Testis (tissue), 3 donors: ENCODE measurements around the gene CDK8. TPM values are rescaled to one million over a fixed set of nuclear protein-coding genes. Genes with fewer than 3 reads are reported as not detected.

Experiments used
- DNase-seq: peaks from one replicate; pipeline ENCODE4 v3.0.0-alpha.2; 2019
- H3K27ac ChIP-seq, 2 donors: fragments of 200-600 bp; sonication (generic); one replicate each; pipeline ENCODE4 v1.5.1; 2019
- H3K27me3 ChIP-seq: fragments of 200-600 bp; sonication (generic); one replicate; pipeline ENCODE4 v1.5.1; 2019
- H3K36me3 ChIP-seq: fragments of 200-600 bp; sonication (generic); one replicate; pipeline ENCODE4 v1.5.1; 2017; ENCODE audit warnings: low read depth; ENCODE audit errors: missing control alignments
- H3K4me1 ChIP-seq: fragments of 200-600 bp; sonication (generic); one replicate; pipeline ENCODE4 v1.5.1; 2019
- H3K4me3 ChIP-seq, 2 donors: fragments of 200-600 bp; sonication (generic); one replicate each; pipeline ENCODE4 v1.5.1; 2017 to 2019
- H3K9me3 ChIP-seq: fragments of 200-600 bp; sonication (generic); one replicate; pipeline ENCODE4 v1.5.1; 2017
- POLR2A ChIP-seq: fragments of 450-650 bp; IDR thresholded peaks from one replicate; pipeline ENCODE4 v1.6.1; 2017; ENCODE audit warnings: antibody characterized with exemption, mild to moderate bottlenecking, moderate library complexity
- WGBS, 2 donors: methylation state at CpG; one replicate each; pipeline ENCODE4 v1.1.5; 2018; 5-methylcytosine and 5-hydroxymethylcytosine counted together
- intact Hi-C: fragments of 100-400 bp; cut with DNase I; formaldehyde crosslinking; loops from one replicate; pipeline ENCODE4 v1.15.1; 2023; ENCODE audit warnings: low total_unique reads
- polyA plus RNA-seq: library from polyadenylated mRNA; stranded (reverse); fragments of 350-450 nt; fragmentation: Illumina TruSeq; extraction: RNeasy Lipid Tissue Mini Kit (QIAGEN cat#74804); gene quantifications from one replicate; pipeline ENCODE4 v1.2.3, GENCODE V29; 2014; ENCODE audit warnings: low read depth, low replicate concordance; ENCODE audit not compliant: insufficient read depth
- total RNA-seq, 2 donors: library from RNA; depleted of rRNA; stranded (reverse); fragments of >200 nt; gene quantifications; one replicate each; pipeline ENCODE4 v1.2.3, GENCODE V29; 2016
- TF ChIP-seq, protein P1 (sequence below), 3 experiments: fragments of 450-650 bp in 2 of 3; fragments of 200-600 bp in 1 of 3; sonication (generic) in 1 of 3; IDR thresholded peaks; one replicate each; pipeline ENCODE4 v1.5.1; 2016 to 2019; ENCODE audit warnings: antibody characterized with exemption in 3 of 3, mild to moderate bottlenecking in 2 of 3, moderate library complexity in 1 of 3

CDK8 gene
- total and polyA plus RNA-seq, 3 donors from 2014 or later, result 16.5 to 31.7 (median 27.1) TPM

DNA sequence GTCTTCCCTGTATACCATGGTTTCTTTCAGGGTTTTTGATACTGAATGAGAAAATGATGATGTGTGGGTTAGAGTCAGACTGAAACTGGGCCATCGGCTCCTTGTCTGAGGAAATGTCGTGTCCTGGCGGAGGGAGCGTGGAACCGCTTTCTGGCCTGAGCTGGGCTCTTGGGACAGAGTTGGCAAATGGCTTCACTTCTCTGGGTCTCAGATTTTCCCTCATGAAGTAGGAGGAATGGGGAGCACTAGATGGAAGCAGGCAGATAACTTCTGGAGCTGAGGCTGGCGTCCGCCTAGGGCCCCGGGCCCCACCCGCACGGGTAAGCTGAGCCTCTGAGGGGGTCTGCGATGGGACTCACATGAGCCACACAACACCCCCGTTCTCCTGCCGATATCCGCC lies 170.3 kb downstream of the CDK8 start:
- H3K36me3 ChIP-seq, result no peaks in the 10 kb centered on the region
- TF ChIP-seq, protein P1, sequence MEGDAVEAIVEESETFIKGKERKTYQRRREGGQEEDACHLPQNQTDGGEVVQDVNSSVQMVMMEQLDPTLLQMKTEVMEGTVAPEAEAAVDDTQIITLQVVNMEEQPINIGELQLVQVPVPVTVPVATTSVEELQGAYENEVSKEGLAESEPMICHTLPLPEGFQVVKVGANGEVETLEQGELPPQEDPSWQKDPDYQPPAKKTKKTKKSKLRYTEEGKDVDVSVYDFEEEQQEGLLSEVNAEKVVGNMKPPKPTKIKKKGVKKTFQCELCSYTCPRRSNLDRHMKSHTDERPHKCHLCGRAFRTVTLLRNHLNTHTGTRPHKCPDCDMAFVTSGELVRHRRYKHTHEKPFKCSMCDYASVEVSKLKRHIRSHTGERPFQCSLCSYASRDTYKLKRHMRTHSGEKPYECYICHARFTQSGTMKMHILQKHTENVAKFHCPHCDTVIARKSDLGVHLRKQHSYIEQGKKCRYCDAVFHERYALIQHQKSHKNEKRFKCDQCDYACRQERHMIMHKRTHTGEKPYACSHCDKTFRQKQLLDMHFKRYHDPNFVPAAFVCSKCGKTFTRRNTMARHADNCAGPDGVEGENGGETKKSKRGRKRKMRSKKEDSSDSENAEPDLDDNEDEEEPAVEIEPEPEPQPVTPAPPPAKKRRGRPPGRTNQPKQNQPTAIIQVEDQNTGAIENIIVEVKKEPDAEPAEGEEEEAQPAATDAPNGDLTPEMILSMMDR (IDR thresholded peaks at IDR 0.05), result no peak
- TF ChIP-seq POLR2A, result no peak
- no peak for DNase-seq
- intact Hi-C loops, result no loop called here
- no peak overlapping the region for H3K27ac ChIP-seq
- no peaks in the 10 kb centered on the region for H3K9me3 ChIP-seq
- H3K4me1 ChIP-seq, result peaks cover 3% of the 10 kb centered on the region
- H3K4me3 ChIP-seq, result no peak overlapping the region
- no peaks in the 10 kb centered on the region for H3K27me3 ChIP-seq
- WGBS, 2 donors, result 41 to 75% methylated on average over 5 to 14 of the region's 14 CpGs

DNA sequence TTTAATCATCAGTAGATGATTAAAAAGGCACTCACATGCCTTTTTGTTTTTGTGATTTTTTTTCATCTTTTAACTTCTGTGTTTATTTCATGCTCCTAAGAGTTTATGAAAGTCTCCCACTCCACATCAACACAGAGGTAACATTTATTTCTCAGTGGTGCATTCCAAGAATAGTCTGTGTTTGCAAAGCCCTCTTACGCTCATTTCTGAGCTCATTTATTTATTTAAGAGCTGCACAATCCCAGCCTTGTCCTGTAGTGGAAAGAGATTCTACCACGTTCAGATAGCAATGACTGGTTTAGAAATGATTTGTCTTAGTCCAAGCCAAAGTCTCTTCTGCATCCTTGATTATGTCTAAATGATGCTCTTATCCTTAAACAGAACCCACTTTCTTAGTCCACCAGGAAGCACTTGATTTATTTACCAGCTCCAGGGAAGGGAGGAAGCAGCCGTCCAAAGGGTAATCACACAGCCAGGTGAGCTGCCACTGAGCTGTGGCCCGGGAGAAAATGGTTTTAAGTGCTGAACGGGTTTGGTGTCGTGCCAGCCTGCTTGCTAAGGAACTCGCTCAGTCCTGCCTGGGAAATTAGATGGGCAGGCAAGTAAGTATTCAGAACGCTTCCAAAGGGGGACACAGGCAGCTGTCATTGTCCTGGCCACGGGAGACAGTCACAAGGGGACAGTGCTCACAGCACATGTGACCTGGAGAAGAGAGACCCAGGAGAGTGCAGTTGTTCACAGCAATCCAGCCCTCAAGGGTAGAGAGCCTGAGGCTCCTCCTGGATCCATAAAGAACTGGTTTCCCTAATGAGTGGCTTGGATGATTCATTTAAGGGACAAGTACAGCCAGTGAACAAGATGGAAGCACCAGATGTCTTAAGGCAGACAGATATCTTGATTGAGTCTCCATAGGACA lies 171.8 kb downstream of the CDK8 start:
- Histone ChIP-seq H3K4me1 (peaks cover 3% of the 10 kb centered on the region), H3K36me3 (no peaks in the 10 kb centered on the region), H3K4me3 (no peak overlapping the region), H3K27me3 (no peaks in the 10 kb centered on the region), H3K9me3 (no peaks in the 10 kb centered on the region), H3K27ac (no peak overlapping the region)
- TF ChIP-seq, protein P1 (IDR thresholded peaks at IDR 0.05), result no peak
- TF ChIP-seq POLR2A, result no peak
- DNase-seq, result no peak
- 55 to 72% methylated on average over 8 to 9 of the region's 9 CpGs for WGBS, 2 donors
- intact Hi-C loops, result no loop called here

DNA sequence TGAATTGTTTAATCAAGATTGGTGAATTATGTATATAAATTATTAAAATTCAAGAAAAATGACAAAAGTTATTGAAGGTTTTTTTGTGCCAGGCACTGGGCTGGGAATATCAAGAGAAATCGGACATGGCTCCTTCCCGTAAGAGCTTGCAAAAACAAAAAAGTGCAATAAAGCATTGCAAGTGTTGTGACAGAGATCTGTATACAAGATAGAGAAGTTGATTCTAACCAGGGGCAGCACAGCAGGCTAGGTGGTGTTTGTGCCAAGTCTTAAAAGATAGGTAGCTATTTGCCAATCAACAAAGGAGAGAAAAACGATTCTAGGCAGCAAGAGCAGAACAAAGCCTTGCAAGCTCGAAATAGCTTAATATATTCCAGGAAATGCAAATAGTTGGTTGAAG lies 179.8 kb downstream of the CDK8 start:
- TF ChIP-seq POLR2A, result no peak
- TF ChIP-seq, protein P1 (IDR thresholded peaks at IDR 0.05), result no peak
- no peaks in the 10 kb centered on the region for H3K27me3 ChIP-seq
- H3K9me3 ChIP-seq, result no peaks in the 10 kb centered on the region
- no peak for DNase-seq
- no peaks in the 10 kb centered on the region for H3K4me1 ChIP-seq
- no peak overlapping the region for H3K4me3 ChIP-seq
- intact Hi-C loops, result no loop called here
- no peak overlapping the region for H3K27ac ChIP-seq
- WGBS, 2 donors, result 78 to 86% methylated on average over 4 of the region's 4 CpGs
- no peaks in the 10 kb centered on the region for H3K36me3 ChIP-seq

DNA sequence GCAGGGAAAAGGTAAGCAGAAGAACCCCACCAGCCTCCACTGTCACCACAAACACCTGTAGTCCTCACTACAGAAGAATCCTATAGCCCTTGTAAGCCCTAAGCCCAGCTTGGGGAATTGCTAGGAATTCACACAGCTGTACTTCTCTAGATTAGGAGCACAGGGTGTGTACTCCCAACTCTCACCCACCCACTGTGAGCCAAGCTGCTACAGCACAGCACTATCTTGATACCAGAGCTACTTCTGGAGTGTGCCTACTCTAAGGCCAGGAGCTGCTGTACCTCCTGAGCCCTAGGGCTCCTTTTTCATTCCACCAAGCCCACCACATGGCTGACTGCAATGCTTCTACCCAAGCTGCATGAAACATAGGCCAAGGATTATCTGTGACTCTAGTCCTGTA lies 181.2 kb downstream of the CDK8 start:
- no peak for TF ChIP-seq POLR2A
- TF ChIP-seq, protein P1 (IDR thresholded peaks at IDR 0.05), result no peak
- Histone ChIP-seq H3K27me3 (no peaks in the 10 kb centered on the region), H3K9me3 (no peaks in the 10 kb centered on the region), H3K4me3 (no peak overlapping the region), H3K27ac (no peak overlapping the region), H3K4me1 (no peaks in the 10 kb centered on the region), H3K36me3 (no peaks in the 10 kb centered on the region)
- intact Hi-C loops, result no loop called here
- DNase-seq, result no peak

DNA sequence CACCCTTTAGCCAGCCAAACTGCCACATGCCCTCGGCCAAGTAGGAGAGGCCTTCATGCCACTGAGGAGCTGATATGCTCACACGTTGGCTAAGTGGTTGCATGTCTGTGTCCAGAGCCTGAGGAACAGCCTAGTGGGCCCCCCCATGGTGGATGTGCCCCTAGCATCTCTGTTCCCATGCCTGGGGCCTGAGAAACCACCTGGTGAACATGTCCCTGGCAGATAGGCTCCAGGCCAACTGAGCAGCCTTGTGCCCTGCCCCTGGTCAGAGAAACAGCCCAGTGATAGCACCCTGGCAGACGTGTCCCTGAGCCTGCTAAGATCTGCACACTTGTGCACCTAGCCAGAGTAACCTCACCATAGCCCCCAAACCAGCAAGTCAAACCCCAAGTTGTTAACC lies 181.7 kb downstream of the CDK8 start:
- TF ChIP-seq POLR2A, result no peak
- TF ChIP-seq, protein P1 (IDR thresholded peaks at IDR 0.05), result no peak
- intact Hi-C loops, result no loop called here
- no peak overlapping the region for H3K27ac ChIP-seq

More for the DNA sequence above, 181.7 kb downstream of the CDK8 start:
- DNase-seq, result no peak
- Histone ChIP-seq H3K36me3 (no peaks in the 10 kb centered on the region), H3K27me3 (no peaks in the 10 kb centered on the region), H3K4me3 (no peak overlapping the region), H3K9me3 (no peaks in the 10 kb centered on the region), H3K4me1 (no peaks in the 10 kb centered on the region)
- 86% methylated on average over 3 of the region's 3 CpGs; no CpG with 5 or more reads in 1 of the 2 donors for WGBS, 2 donors
